Left ventricle myocardium superior (tissue), 1 donor: ENCODE results near the gene SEMA6A. TPM values are rescaled to one million over a fixed set of nuclear protein-coding genes. Genes with fewer than 3 reads are reported as not detected.
"Not testable (repeated sequence)": the region's sequence is repeated elsewhere in the genome, so short reads cannot be mapped to it uniquely, and the experiment has no call there.

ENCODE experiments used
- ATAC-seq: fragments of 200-7000 bp; cut with Tn5 transposase; one replicate; pipeline ENCODE4 v1.9.1; 2020; ENCODE audit warnings: mild to moderate bottlenecking, moderate library complexity
- DNase-seq: peaks from one replicate; pipeline ENCODE4 v3.0.0-alpha.2; 2020
- intact Hi-C: fragments of 100-400 bp; cut with micrococcal nuclease; formaldehyde crosslinking; loops from one replicate; pipeline ENCODE4 v1.11.0; 2022
- total RNA-seq: library from RNA; stranded (reverse); fragmentation: NEBNext Ultra II Directional; extraction: Animal tissue kit (Norgen Biotek cat#: 25700); gene quantifications from one replicate; pipeline ENCODE4 v1.2.1, GENCODE V29; 2021
- donor health status: DM: no; HTN: yes; CAD: no; lungs with severe emphysema.

The SEMA6A gene
- total RNA-seq, 1 donor from 2014 or later, result 6.4 TPM

DNA sequence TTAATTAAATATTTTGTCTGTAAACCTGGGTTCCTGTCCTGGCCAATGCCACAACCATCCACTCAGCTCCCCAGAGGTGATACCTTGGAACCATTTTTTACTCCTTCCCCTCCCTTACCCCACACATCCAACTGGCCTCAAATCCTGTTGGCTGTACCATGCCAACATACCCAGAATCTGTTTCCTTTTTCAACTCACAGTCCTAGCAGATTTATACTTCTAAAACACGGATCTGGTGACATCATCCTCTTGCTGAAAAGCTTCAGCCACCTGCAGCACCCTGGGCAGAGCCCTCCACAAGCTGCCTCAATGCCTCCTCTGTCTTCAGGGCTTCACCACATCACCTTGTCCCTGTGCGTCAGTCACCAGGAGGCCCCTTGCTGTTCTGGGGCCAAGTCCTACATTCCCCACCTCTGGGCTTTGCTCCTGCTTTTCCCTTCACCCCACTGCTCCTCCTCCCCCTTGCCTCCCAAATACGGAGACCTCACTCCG, 14.9 kb downstream of the SEMA6A start:
- ATAC-seq (no peak), DNase-seq (no peak)
- intact Hi-C loops, result no loop called here

DNA sequence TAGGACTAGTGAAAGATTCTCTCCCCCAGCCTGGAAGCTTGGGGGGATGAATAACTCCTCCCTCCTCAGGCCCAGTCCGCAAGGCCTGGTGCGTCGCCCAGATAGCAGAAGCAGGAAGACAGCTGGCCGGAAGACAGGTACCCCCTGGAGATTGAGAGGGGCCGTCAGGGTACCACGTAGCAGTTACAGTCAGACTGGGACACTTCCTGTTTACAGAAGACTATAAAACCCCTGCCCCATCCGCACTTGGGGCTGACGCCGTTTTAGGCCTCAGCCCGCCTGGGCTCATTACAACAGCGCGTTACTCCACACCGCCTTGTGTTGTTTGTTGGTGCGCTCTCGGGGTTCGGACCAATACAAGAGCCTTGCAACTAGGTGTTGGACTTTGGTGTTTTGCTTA, 15.4 kb downstream of the SEMA6A start:
- ATAC-seq (no peak), DNase-seq (no peak)
- intact Hi-C loops, result no loop called here

DNA sequence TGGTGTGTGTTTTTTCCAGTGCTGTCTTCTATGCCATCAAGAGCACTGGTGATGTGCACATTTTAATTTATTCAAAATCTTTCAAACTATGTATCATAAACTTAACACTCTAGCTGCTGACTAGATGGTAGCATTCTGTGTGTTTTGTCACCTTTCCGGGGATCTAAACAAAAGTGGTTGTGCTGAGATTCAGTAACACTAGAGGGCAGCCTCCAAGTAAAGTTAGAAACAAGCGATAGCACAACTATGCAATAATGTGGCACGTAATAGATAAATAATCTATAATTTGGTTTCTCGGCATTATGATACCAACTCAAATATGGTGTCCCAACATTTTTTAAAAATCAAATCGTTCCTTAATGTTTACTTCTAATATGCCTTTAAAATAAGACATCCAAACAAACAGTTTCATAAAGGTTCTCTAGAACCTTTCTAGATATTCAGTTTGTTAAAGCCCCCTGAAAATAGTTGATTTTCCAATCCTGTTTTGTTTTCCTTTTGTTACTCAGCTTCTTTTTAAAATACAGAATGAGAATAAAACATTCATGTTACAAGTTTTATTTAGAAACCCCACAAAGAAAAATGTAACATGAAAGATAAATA, 16.9 kb downstream of the SEMA6A start:
- no peak for ATAC-seq
- intact Hi-C loops, result no loop called here

DNA sequence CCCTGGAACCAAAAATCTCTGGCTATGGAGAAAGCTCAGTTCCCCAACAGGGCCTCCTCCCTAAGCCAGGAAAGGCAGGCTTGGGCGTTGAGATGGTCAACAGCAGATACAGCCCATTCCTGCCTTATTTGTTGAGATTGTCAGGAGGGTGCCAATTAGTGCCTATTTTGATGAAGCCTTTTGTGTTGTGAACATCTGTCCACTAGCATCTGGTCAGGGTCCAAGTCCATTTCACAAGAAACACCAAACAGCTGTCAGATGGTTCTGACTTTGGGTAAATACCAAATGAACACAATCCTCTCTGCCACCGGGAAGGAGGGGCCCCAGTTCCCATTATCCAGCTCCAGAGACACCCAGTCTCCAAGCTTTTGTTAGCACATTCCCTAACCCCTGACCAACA, 19.9 kb downstream of the SEMA6A start:
- intact Hi-C loops, result no loop called here
- no peak for DNase-seq
- peak; percentile 30 for ATAC-seq

More for the DNA sequence above, 16.9 kb downstream of the SEMA6A start:
- DNase-seq, result no peak

DNA sequence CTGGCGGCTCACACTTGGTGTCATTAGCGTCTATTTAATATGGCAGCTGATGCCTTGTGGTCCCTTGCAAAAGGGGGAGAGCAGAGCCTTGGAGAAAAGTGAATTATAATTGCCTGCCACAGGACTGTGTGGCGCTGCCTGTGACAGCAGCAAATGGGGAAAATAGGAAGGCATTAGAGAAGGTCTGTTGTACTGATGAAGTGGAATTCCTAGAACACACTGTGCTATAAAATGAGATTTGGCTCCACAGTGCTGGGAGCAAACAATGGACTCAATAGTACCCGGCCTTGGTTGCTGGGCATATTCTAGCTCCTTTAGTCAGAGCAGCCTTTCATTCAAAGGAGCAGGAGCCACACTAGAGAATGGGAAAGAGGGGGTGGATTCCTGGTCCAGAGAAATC, 21.3 kb downstream of the SEMA6A start:
- intact Hi-C loops, result no loop called here
- DNase-seq (no peak), ATAC-seq (peak; percentile 20)

DNA sequence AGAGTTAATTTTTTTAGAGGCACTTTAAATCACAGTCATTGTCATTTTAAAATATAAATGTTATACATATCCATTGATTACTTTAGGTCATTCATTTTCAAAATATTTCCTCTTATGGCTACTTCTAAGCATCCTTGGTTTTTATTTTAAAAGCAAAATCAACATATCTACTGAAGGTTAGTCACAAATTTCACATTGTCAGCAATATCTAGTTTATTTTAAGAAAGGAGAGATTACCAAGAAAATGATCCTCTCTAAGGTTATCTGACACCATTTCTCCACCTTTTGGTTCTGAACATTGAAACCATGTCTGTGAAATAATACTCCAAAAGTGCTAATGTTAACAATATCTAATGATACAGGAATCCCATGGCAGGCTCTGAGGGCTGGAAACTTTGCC, 24.5 kb downstream of the SEMA6A start:
- intact Hi-C loops, result no loop called here
- no peak for DNase-seq
- no peak for ATAC-seq

DNA sequence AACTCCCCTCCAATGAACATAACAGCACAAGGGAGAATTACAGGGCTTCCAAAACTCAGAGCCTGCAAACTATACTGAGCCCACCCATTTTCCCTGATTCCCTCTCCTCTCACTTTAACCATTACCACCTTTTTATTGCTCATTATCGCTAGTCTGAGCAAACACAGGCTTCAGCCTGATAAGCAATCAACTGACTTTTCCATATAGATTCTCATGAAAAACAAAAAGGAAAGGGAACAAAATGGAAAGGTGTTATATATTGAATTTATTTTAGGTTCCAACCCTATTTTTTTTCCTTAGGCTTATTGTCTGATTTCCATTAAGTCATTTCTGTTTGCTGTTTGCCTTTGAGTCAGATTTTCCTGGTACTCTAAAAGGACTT, 27.9 kb downstream of the SEMA6A start:
- intact Hi-C loops, result no loop called here
- DNase-seq (no peak), ATAC-seq (no peak)

DNA sequence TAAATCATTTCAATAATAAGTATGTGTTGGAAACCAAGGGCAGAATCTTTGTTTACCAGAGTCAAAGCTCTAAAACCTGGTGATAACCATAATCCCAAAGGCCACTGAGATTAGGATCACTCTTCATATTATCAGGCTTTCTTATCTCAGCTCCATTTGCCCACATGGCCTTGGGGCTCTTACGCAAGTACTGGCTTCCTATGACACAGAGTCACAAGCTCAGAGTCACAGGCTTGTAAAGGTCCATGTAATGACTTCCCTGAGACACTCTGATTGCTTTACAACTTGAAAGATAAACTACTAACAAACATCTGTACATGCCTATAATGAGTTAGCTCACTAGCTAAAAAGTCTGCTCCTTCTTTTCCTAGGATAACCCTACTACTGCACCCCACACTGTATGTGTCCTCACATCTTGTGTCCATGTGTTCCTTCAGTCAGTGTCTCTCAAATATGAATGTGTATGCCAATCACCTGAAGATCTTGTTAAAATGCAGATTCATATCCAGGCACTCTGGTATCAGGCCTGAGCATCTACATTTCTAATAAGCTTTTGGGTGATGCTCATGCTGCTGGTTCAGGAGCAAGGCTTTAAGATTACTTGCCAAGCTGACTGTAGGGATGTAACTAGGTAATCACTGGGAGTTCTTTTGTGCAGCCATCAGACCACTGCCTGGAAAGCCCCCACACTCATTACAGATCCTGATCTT, 28.4 kb downstream of the SEMA6A start:
- no peak for ATAC-seq
- intact Hi-C loops, result no loop called here
- DNase-seq, result no peak

DNA sequence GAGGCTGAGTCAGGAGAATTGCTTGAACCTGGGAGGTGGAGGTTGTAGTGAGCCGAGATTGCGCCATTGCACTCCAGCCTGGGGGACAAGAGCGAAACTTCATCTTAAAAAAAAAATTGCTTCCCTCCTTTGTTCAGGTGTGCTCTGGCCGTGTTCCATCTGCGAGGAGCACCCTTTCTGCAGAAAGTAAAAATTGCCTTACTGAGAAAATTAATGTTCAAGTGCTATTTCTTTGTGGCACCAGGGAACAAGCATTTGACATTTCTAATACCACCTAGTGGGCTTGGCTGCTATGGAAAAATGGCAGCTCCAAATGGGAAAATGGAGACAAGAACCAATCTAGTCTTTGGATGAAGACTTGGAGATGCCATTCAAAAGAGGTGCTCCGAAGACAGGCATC, 29.2 kb downstream of the SEMA6A start:
- DNase-seq, ATAC-seq, intact Hi-C loops: not testable (repeated sequence)

DNA sequence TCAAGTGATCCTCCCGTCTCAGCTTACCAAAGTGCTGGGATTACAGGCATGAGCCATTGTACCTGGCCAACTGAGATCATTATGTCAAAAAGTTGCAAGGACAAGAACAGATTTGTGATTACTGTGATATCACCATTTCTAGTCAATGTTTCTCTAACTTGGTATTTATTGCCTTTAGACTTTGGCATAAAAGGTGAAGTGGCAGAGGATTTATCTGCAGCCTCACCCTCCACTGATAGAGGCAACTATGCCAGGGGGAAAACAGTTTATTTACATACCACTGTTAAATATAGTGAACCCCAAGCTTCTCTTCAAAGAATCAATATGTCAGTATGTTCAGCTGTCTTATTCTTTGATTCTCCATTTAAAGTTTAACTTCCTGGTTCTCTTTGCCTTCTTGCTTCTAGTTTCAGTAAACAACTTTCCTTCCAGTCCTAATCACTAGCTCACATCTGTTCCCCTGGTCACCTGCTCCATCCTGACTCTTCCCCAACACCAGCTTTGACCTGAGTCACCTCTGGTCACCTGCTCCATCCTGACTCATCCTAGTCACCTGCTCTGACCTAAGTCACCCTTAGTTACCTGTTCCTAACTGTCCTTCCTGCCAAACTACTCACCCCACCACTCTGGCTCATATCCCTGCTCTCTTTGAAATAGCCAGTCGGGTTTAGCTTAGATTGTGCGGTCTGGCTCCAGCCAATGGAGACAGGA, 29.9 kb downstream of the SEMA6A start:
- intact Hi-C loops, result no loop called here

DNA sequence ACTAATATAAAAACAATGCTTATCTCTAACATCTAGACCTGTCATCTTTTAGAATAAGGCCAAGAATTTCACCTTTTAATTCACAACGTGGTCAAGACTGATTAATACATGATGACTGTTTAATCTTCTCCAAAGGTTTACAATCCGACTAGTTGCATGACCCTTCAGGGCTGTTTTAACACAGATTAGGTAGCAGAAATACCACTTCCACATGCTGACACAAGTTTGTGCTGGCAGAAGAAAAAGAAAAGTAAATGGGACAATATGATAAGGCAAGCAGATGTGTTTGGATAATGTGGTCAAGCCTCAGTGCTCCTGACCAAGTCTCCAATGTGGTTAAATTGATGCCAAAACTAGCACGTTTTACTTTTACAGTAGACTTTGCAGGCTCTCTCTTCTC, 31.1 kb downstream of the SEMA6A start:
- ATAC-seq (no peak), DNase-seq (no peak)
- intact Hi-C loops, result no loop called here

More for the DNA sequence above, 29.9 kb downstream of the SEMA6A start:
- DNase-seq (no peak), ATAC-seq (no peak)

DNA sequence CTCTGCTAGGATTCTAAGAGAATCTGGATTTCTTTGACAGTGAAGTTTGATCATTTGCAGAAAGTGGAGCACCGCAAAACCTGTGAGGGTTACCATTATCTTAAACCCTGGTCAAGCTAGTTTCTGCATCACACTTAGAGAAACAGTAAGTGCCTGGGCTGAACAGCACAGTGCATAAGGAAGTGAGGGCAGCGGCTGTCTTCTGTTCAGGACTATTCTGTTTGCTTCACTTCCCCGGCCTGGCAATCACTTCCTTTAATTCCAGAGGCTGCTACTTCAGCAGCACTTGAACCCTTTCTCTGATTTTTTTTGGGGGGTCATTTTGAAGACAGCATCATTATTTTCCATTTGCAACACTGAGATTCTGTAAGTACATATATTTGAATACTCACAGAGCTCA, 32.0 kb downstream of the SEMA6A start:
- intact Hi-C loops, result no loop called here
- ATAC-seq, result no peak
- DNase-seq, result no peak

DNA sequence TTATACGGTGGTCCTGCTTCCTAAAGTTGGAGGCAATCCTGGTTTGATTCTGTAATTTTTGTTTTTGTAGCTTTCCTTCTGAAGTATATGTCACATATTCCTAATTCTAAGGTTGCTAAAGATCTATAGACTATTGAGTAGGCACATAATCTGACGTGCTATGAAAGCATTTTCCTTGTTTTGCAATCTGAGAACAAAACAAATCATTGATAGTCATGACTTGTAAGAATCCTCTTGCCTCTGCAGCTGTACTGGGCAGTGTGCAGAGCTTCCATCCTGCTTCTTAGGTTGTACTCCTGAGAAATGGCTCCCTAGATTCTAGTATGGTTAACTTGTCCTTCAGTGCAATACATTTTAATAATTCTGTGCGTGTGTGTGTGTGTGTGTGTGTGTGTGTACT, 35.4 kb downstream of the SEMA6A start:
- no peak for DNase-seq
- ATAC-seq, result no peak
- intact Hi-C loops, result no loop called here

DNA sequence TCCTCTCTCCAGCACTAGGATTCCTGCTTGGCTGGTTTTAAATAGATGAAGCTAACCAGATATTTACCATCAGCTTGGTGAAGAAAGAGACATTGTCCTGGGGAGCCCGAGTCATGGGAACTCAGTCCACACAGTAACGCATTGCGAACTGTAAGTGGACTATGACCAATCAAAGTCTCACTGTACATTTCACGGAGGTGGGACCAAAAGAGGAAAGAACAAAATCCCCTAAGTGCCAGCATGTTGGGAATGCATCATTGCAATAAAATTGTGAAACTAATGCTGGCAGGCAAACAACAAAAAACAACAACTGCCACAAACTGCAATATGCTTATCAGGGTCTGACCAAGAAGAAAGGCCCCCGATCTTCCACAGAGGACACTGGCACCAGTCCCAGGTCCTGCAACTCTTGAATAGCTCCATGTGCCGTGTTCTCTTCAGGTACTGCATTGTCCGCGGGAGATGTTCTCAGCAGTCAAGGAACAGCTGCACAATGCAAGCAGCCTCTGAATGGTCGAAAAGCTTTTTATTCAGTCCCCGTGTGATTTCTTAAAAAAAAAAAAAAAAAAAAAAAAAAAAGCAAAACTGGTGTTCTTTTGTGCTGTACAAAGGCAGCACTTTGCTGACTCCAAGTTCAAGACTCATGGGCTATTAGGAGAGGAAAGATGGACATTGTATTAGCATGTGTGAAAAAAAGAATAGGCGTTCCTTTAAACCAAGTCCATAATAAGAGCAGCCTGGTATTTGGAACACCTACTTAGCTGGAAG, 38.1 kb downstream of the SEMA6A start:
- no peak for ATAC-seq
- no peak for DNase-seq
- intact Hi-C loops, result no loop called here

DNA sequence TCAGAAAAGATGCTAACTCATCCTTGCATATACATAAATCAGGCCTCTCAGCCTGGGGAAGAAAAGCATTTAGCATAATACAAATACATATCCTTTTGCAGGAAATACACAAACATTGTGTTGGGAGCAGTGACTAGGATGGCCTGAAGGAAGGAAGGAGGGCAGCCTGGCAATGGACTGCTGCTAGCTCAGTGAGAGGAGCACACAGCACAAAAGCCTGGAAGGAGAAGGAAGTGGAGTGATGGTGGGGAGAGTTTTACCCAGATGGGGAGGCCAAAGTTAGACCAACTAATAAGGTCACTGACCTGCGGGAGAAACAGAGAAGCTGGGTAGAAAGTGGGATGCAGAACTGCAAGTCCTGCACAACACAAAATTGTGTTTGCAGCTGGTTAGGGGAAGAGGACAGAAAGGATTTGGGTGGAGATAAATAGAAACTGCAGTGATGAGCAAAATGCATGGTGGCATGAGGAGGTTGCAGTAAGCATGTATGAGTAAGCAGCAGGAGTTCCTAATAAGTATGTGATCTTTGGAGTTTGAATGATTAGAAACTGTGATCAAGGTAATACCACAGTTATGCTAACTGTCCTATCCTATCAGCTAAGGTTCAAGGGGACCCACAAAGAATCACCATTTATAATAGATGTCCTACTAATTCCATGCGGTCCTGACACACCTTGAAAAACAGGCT, 39.5 kb downstream of the SEMA6A start:
- ATAC-seq (peak; percentile 45), DNase-seq (no peak)
- intact Hi-C loops, result no loop called here

DNA sequence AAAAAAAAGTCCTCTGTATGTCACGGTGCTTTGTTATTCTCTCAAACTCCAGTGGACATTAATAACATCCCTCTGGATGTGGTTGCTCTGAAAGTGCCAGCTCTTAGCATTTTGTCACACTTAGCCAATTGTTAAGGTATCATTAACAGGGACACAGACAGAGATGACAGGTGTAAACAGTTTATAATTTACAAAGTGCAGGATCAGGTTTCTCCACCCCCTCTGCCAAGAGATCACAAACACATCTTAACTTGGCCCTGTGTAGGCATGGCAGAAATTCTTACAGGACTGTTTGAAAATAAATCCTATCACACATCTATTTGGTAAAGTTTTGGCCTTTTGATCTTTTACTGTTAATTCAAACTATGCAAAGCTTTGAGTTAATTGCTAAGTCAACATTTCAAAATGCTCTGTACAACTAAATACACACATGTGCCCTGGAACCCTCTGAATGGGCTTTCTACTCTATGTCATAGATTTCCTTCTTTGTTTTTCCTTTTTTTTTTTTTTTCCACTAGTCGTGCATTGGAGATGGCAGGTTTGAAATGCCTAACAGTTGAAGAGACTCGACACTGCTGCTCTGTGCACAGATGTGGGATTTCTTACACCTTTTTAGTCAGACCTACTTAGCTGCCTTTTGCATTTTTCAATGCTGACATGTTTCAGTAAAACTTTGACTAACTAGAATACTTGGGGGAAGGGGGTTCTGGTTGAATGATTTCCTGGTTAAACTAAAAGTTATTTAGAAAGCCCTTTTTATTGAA, 41.7 kb downstream of the SEMA6A start:
- ATAC-seq (peak; percentile 31), DNase-seq (no peak)
- intact Hi-C loops, result no loop called here

DNA sequence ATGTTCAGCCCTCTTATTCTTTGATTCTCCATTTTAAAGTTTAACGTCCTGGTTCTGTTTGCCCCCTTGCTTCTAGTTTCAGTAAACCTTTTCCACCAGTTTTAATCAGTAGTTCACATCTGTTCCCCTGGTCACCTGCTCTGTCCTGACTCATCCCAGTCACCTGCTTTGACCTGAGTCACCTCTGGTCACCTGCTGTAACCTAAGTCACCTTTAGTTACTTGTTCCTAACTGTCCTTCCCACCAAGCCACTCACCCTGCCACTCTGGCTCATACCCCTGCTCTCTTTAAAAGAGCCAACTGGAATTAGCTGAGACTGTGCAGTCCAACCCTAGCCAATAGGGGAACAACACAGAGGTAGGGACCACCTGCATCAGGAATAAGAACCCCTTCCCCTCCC, 43.0 kb downstream of the SEMA6A start:
- ATAC-seq, result no peak
- intact Hi-C loops, result no loop called here
- no peak for DNase-seq

DNA sequence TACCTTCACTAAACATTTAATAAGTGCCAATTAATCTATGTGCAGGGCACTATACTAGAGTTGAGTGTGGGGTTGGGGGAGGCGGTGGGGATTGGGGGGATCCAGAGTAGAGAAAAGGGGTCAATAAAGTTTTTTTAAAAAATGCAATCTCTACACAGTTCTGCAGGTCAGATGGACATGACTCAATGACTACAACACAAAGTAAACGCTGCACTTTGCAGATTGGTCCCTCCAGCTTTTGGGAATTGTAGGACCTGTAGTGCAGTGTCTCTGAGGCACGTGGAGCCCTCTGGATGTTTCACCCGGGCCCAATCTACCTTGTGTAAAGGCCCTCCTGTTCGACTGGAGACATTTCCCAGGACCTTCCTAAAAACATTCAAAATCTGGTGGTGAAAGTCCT, 43.5 kb downstream of the SEMA6A start:
- ATAC-seq (no peak), DNase-seq (no peak)
- intact Hi-C loops, result no loop called here

DNA sequence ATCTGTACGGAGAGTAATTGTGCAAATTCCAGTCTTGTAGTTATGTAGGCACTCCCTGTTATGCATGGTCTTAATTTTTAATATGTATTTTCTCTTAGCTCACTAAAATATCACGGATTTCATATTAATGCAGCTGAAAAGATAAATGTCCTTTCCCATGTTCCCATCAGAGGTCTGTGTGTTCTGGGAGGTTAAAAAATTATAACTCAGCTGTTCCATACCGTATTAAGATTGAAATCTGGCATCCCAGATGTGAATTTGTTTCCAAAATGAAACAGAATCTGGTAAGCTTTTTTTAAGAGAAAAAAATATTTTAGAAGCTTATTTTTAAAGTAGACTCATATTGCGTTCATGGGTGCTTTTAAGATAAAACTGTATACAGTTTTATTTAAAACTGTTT, 44.3 kb downstream of the SEMA6A start:
- no peak for DNase-seq
- intact Hi-C loops, result no loop called here
- ATAC-seq, result no peak
